ENCODE data around the gene SLC34A1.

Gene SLC34A1

GRCh38 chr5:177434437-177434836 is 50.2 kb downstream of the SLC34A1 start:
- DNase-seq (ENCODE audit: low spot score), result no peak

GRCh38 chr5:177434942-177435738 is 50.9 kb downstream of the SLC34A1 start:
- H3K27ac ChIP-seq, result no peak overlapping the region
- H3K4me3 ChIP-seq, result no peak overlapping the region
- no peak for TF ChIP-seq CTCF (IDR thresholded peaks at IDR 0.05)
- DNase-seq (ENCODE audit: low spot score), result no peak

More at GRCh38 chr5:177434437-177434836, 50.2 kb downstream of the SLC34A1 start:
- Histone ChIP-seq H3K27ac (no peak overlapping the region), H3K4me3 (no peak overlapping the region)
- TF ChIP-seq CTCF (IDR thresholded peaks at IDR 0.05), result no peak

- DNase-seq (ENCODE audit: low spot score), result no peak
- TF ChIP-seq CTCF (IDR thresholded peaks at IDR 0.05), result no peak
- Histone ChIP-seq H3K27ac (no peak overlapping the region), H3K4me3 (no peak overlapping the region)
Observed at GRCh38 chr5:177435847-177436536, 51.8 kb downstream of the SLC34A1 start.

GRCh38 chr5:177437623-177438022 is 53.4 kb downstream of the SLC34A1 start:
- Histone ChIP-seq H3K4me3 (no peak overlapping the region), H3K27ac (no peak overlapping the region)
- DNase-seq (ENCODE audit: low spot score), result no peak
- TF ChIP-seq CTCF (IDR thresholded peaks at IDR 0.05), result no peak

- no peak for TF ChIP-seq CTCF (IDR thresholded peaks at IDR 0.05)
- no peak for DNase-seq (ENCODE audit: low spot score)
- H3K27ac ChIP-seq, result no peak overlapping the region
Observed at GRCh38 chr5:177438468-177438867, 54.2 kb downstream of the SLC34A1 start.

GRCh38 chr5:177439518-177440053 is 55.4 kb downstream of the SLC34A1 start:
- no peak for TF ChIP-seq CTCF (IDR thresholded peaks at IDR 0.05)
- no peak for DNase-seq (ENCODE audit: low spot score)

More at GRCh38 chr5:177438468-177438867, 54.2 kb downstream of the SLC34A1 start:
- H3K4me3 ChIP-seq, result no peak overlapping the region

More at GRCh38 chr5:177439518-177440053, 55.4 kb downstream of the SLC34A1 start:
- Histone ChIP-seq H3K4me3 (no peak overlapping the region), H3K27ac (no peak overlapping the region)
